K562 (cell line): Measurements from ENCODE around the gene FRMD4A. TPM values are rescaled to one million over a fixed set of nuclear protein-coding genes. Genes with fewer than 3 reads are reported as not detected.

Experiments used
- ATAC-seq: fragments of 200-7000 bp; cut with Tn5 transposase; 3 replicates; pipeline ENCODE4 v1.9.1; 2020; ENCODE audit warnings: moderate library complexity
- BruUV-seq: library from RNA; stranded (reverse); fragments of 400-500 nt; replicated peaks from 2 replicates; lab custom pipeline; 2021; lab: Mats Ljungman, UMichigan
- CTCF ChIA-PET: fragments of 300-600 bp; formaldehyde crosslinking; extraction: SDS; loops from one replicate; lab custom pipeline; 2021; ENCODE audit warnings: low intra/inter-chr PET ratio; lab: Yijun Ruan, JAX
- POLR2A ChIA-PET: fragments of 300-600, 350-650 bp; sonication (Branson Sonifier 250); formaldehyde crosslinking; extraction: SDS; loops from one replicate; lab custom pipeline; 2021; ENCODE audit warnings: antibody characterized with exemption, inconsistent platforms; lab: Yijun Ruan, JAX
- DNase-seq, 4 experiments: peaks; one replicate each; pipeline versions ENCODE4 v3.0.0 to v3.0.0-alpha.2; 2011 to 2018; ENCODE audit warnings: low spot score in 3 of 4, mixed read lengths in 3 of 4; ENCODE audit errors: extremely low read depth in 1 of 4
- FAIRE-seq: peaks from 2 replicates; lab custom pipeline; 2011; peaks lifted over from hg19 to GRCh38; lab: Jason Lieb, UNC
- H2AFZ ChIP-seq: 2 replicates; pipeline ENCODE4 v1.6.0; 2011; ENCODE audit warnings: low read depth, low read length, control low read depth, inconsistent platforms
- H3K27ac ChIP-seq: fragments of 200-600 bp; 3 replicates; pipeline ENCODE4 v1.8.0; 2011; ENCODE audit warnings: low read depth, mild to moderate bottlenecking, control low read depth, inconsistent platforms, low read length, moderate library complexity, mixed read lengths; ENCODE audit errors: extremely low read depth
- H3K27me3 ChIP-seq, 2 experiments: fragments of 300-600 bp in 1 of 2; 2 replicates in 1 of 2; 3 replicates in 1 of 2; pipeline versions ENCODE4 v1.6.0 to v1.8.0; 2011; ENCODE audit warnings: inconsistent platforms in 2 of 2, low read length in 2 of 2, mild to moderate bottlenecking in 1 of 2, mixed read lengths in 1 of 2, moderate library complexity in 1 of 2; ENCODE audit not compliant: control insufficient read depth in 2 of 2, insufficient read depth in 2 of 2
- H3K36me3 ChIP-seq: fragments of 300-600 bp; 3 replicates; pipeline ENCODE4 v1.8.0; 2011; ENCODE audit warnings: mild to moderate bottlenecking, low read length, inconsistent platforms; ENCODE audit not compliant: control insufficient read depth, insufficient read depth
- H3K4me1 ChIP-seq, 2 experiments: fragments of 200-600 bp in 1 of 2; replicated peaks in 1 of 2; 2 replicates in 1 of 2; 3 replicates in 1 of 2; pipeline versions ENCODE4 v1.5.1 to v1.8.0; 2011; ENCODE audit warnings: inconsistent platforms in 2 of 2, low read length in 2 of 2, mild to moderate bottlenecking in 1 of 2, mixed read lengths in 1 of 2, moderate library complexity in 1 of 2; ENCODE audit not compliant: control insufficient read depth in 2 of 2, insufficient read depth in 2 of 2
- H3K4me2 ChIP-seq: 2 replicates; pipeline ENCODE4 v1.6.1; 2011; ENCODE audit warnings: low read length, control low read depth, inconsistent platforms, mixed read lengths; ENCODE audit not compliant: insufficient read depth
- H3K4me3 ChIP-seq: fragments of 200-600 bp; sonication (generic), shearing (Covaris generic); 2 replicates; pipeline ENCODE4 v1.5.1; 2016; ENCODE audit warnings: control low read depth, inconsistent platforms
- H3K79me2 ChIP-seq: fragments of 200-600 bp; 3 replicates; pipeline ENCODE4 v1.8.0; 2011; ENCODE audit warnings: low read length, inconsistent platforms; ENCODE audit not compliant: control insufficient read depth, insufficient read depth
- H3K9ac ChIP-seq, 2 experiments: 2 replicates each; pipeline versions ENCODE4 v1.6.0 to v1.6.1; 2011; ENCODE audit warnings: low read depth in 2 of 2, low read length in 2 of 2, control low read depth in 1 of 2, inconsistent platforms in 1 of 2, mild to moderate bottlenecking in 1 of 2, mixed read lengths in 1 of 2; ENCODE audit not compliant: insufficient read depth in 1 of 2
- H3K9me1 ChIP-seq: one replicate; pipeline ENCODE4 v1.6.0; 2011; ENCODE audit warnings: inconsistent platforms, mild to moderate bottlenecking, low read length, moderate library complexity; ENCODE audit not compliant: control insufficient read depth, insufficient read depth
- H3K9me3 ChIP-seq: replicated peaks from 2 replicates; pipeline ENCODE4 v1.5.1; 2011; ENCODE audit warnings: low read depth, low read length, inconsistent platforms; ENCODE audit not compliant: control insufficient read depth, insufficient read depth
- H4K20me1 ChIP-seq: replicated peaks from 2 replicates; pipeline ENCODE4 v1.6.1; 2011; ENCODE audit warnings: low read length, inconsistent platforms, mixed read lengths; ENCODE audit not compliant: control insufficient read depth, insufficient read depth
- BCL6 ChIP-seq: fragments of 250-450 bp; sonication (Bioruptor Pico); IDR thresholded peaks from 2 replicates; pipeline ENCODE4 v1.4.0; 2020
- CCAR2 ChIP-seq: fragments of 200-400 bp; formaldehyde crosslinking; IDR thresholded peaks from 2 replicates; pipeline ENCODE4 v1.6.1; 2017; ENCODE audit warnings: mild to moderate bottlenecking, low read depth, low read length
- CEBPG ChIP-seq, 3 experiments: fragments of 200-800 bp in 1 of 3; sonication (Bioruptor generic) in 1 of 3; sonication (generic) in 1 of 3; formaldehyde crosslinking in 1 of 3; IDR thresholded peaks in 2 of 3; conservative IDR thresholded peaks in 1 of 3; 2 replicates each; pipeline versions ENCODE4 v1.6.1 to v1.8.0; 2016 to 2022; ENCODE audit warnings: missing compliant biosample characterization in 2 of 3, missing genetic modification characterization in 2 of 3, mild to moderate bottlenecking in 1 of 3, missing genetic modification reagents in 1 of 3
- E4F1 ChIP-seq: fragments of 250-450 bp; sonication (Bioruptor Pico); IDR thresholded peaks from 2 replicates; pipeline ENCODE4 v1.5.0; 2021; ENCODE audit warnings: mild to moderate bottlenecking, borderline replicate concordance
- HDAC2 ChIP-seq: fragments of 450-650 bp; IDR thresholded peaks from 2 replicates; pipeline ENCODE4 v1.6.1; 2016; ENCODE audit warnings: mild to moderate bottlenecking
- MXD1 ChIP-seq: fragments of 250-450 bp; sonication (Bioruptor Pico); IDR thresholded peaks from 2 replicates; pipeline ENCODE4 v1.8.0; 2021; ENCODE audit warnings: borderline replicate concordance, mild to moderate bottlenecking, moderate library complexity; ENCODE audit not compliant: poor library complexity, severe bottlenecking
- PKNOX1 ChIP-seq: fragments of 450-650 bp; IDR thresholded peaks from 2 replicates; pipeline ENCODE4 v1.6.1; 2016
- POLR3G ChIP-seq: IDR thresholded peaks from 2 replicates; pipeline ENCODE4 v1.6.1; 2011; ENCODE audit not compliant: insufficient read length, insufficient replicate concordance; ENCODE audit errors: extremely low read depth
- RNF2 ChIP-seq: sonication (generic); IDR thresholded peaks from 2 replicates; pipeline ENCODE4 v1.6.1; 2016
- ZNF124 ChIP-seq: sonication (generic); formaldehyde crosslinking; IDR thresholded peaks from 2 replicates; pipeline ENCODE4 v1.8.1; 2022; ENCODE audit warnings: missing genetic modification reagents
- ZNF277 ChIP-seq: fragments of 250-450 bp; sonication (Bioruptor Pico); IDR thresholded peaks from 2 replicates; pipeline ENCODE4 v1.8.0; 2022; ENCODE audit warnings: inconsistent platforms, mild to moderate bottlenecking, moderate library complexity, borderline replicate concordance
- ZNF316 ChIP-seq: fragments of 450-650 bp; IDR thresholded peaks from 2 replicates; pipeline ENCODE4 v1.6.1; 2016
- ZNF347 ChIP-seq: fragments of 450-650 bp; formaldehyde crosslinking; IDR thresholded peaks from 2 replicates; pipeline ENCODE4 v1.4.0; 2020; ENCODE audit warnings: low read depth, mild to moderate bottlenecking, moderate library complexity
- WGBS: fragments of 100-300 bp; shearing (Covaris generic); methylation state at CpG from one replicate; pipeline ENCODE4 v1.1.6; 2016; ENCODE audit warnings: low coverage, mixed read lengths; ENCODE audit not compliant: insufficient coverage; ENCODE audit errors: missing lambda C conversion rate; 5-methylcytosine and 5-hydroxymethylcytosine counted together
- in situ Hi-C: fragments of 300-500 bp; cut with MboI; formaldehyde crosslinking; loops from 4 replicates; pipeline ENCODE4 v1.15.0; 2018; ENCODE audit warnings: inconsistent platforms, mixed read lengths
- intact Hi-C: fragments of 100-400 bp; cut with micrococcal nuclease; formaldehyde crosslinking; loops from 2 replicates; pipeline ENCODE4 v1.14.2; 2022
- polyA plus RNA-seq, 8 experiments: library from polyadenylated mRNA; depleted of rRNA in 4 of 8; stranded (reverse) in 5 of 8; unstranded in 3 of 8; fragments of >200 nt; fragmentation: Nextera tagmentation in 2 of 8; fragmentation: Illumina TruSeq in 1 of 8; extraction: Ambion mirVana in 2 of 8; extraction: Trizol in 1 of 8; gene quantifications; 2 replicates each; pipeline versions ENCODE4 v1.2.1 to v1.2.3, GENCODE V29; 2011 to 2014; ENCODE audit warnings: inconsistent platforms in 1 of 8, missing spikeins in 1 of 8
- total RNA-seq, 7 experiments: library from RNA; depleted of rRNA in 6 of 7; stranded (reverse); fragments of >200 nt in 6 of 7; fragmentation: Illumina TruSeq in 2 of 7; extraction: Trizol in 2 of 7; gene quantifications; 2 replicates each; pipeline versions ENCODE4 v1.2.1 to v1.2.3, GENCODE V29; 2011 to 2021; ENCODE audit warnings: low replicate concordance in 1 of 7

The FRMD4A gene
- total and polyA plus RNA-seq, 9 of the 15 experiments (the other 6 are each of a cell fraction or from before 2014, with no cell fraction given): 0.80 to 5.2 (median 3.0) TPM

GRCh38 chr10:13795653-13796555, 534.8 kb downstream of the FRMD4A start:
- H3K79me2 ChIP-seq: no peaks in the 10 kb centered on the region
- BruUV-seq: no TSS peak
- WGBS: 1% methylated on average over 9 of the region's 9 CpGs
- ChIA-PET CTCF (no interaction called here), POLR2A (interaction anchor here (1.1 kb wide), 2 partner anchors 26 to 138 kb away, joined by 3 read pairs; no protein-coding TSS in a partner anchor)
- no peaks in the 10 kb centered on the region for H3K9me1 ChIP-seq
- H3K4me3 ChIP-seq: no peak overlapping the region
- no peak overlapping the region for H2AFZ ChIP-seq
- H3K9ac ChIP-seq: no peak overlapping the region
- H3K9me3 ChIP-seq: no peaks in the 10 kb centered on the region
- DNase-seq (no peak), ATAC-seq (no peak), FAIRE-seq (no peak)
- H3K4me1 ChIP-seq: no peaks in the 10 kb centered on the region
- H3K4me2 ChIP-seq: no peak overlapping the region
- H3K27me3 ChIP-seq: peaks cover 25 to 28% of the 10 kb centered on the region in 2 experiments; a peak in 4 of 5 replicates
- in situ Hi-C loops (no loop called here), intact Hi-C loops (no loop called here)
- H3K36me3 ChIP-seq: no peaks in the 10 kb centered on the region
- H3K27ac ChIP-seq: no peak overlapping the region
- H4K20me1 ChIP-seq: no peaks in the 10 kb centered on the region
- TF ChIP-seq RNF2 (no peak), PKNOX1 (no peak), ZNF316 (no peak), CEBPG (CRISPR knock-in tag; IDR thresholded peaks at IDR 0.05) (no peak), CEBPG (tag; conservative IDR thresholded peaks at IDR 0.05 in 1 of 2, IDR thresholded peaks at IDR 0.05 in 1 of 2) (no peak), POLR3G (no peak), MXD1 (CRISPR knock-in tag) (no peak), CCAR2 (no peak), ZNF347 (CRISPR knock-in tag) (no peak), BCL6 (CRISPR knock-in tag) (no peak), ZNF124 (no peak), ZNF277 (CRISPR knock-in tag) (no peak), E4F1 (CRISPR knock-in tag) (no peak), HDAC2 (no peak)
